Upper lobe of left lung (tissue), 4 donors: Measurements from ENCODE around the gene TCF7L2.

Source experiments
- CTCF ChIP-seq, 6 experiments: fragments of 450-650 bp in 4 of 6; fragments of 200-600 bp in 2 of 6; sonication (generic) in 2 of 6; IDR thresholded peaks; one replicate each; pipeline ENCODE4 v1.5.1; 2016 to 2019; ENCODE audit warnings: antibody characterized with exemption in 6 of 6
- POLR2A ChIP-seq, 4 donors: fragments of 450-650 bp; IDR thresholded peaks; one replicate each; pipeline ENCODE4 v1.5.1; 2016 to 2017; ENCODE audit warnings: antibody characterized with exemption in 4 of 4, mild to moderate bottlenecking in 2 of 4

GRCh38 chr10:113030453-113030852 lies 80.4 kb downstream of the TCF7L2 start:
- TF ChIP-seq CTCF (IDR thresholded peaks at IDR 0.05) (no peak), POLR2A (IDR thresholded peaks at IDR 0.05) (no peak)
